Measurements from ENCODE around the gene TNFRSF8. TPM values are rescaled to one million over a fixed set of nuclear protein-coding genes. Genes with fewer than 3 reads are reported as not detected.

The TNFRSF8 gene
- polyA plus RNA-seq, 1 donor (not counting 4 experiments of a cell fraction or from before 2014, with no cell fraction given), result 0.03 TPM

GRCh38 chr1:12057382-12057781, 5.7 kb upstream of the TNFRSF8 start:
- Histone ChIP-seq H3K9ac (ENCODE audit: control insufficient read depth, extremely low read depth, insufficient read depth, low read length) (no peak overlapping the region), H3K27me3 (ENCODE audit: control insufficient read depth, extremely low read depth, insufficient read depth, low read length) (peaks cover 12% of the 10 kb centered on the region), H3K9me1 (ENCODE audit: control insufficient read depth, extremely low read depth, insufficient read depth, low read length) (peaks cover under 1% of the 10 kb centered on the region), H3K79me2 (ENCODE audit: control insufficient read depth, insufficient read depth, low read length) (no peaks in the 10 kb centered on the region), H3K4me2 (ENCODE audit: control insufficient read depth, extremely low read depth, insufficient read depth, low read depth, low read length) (no peak overlapping the region), H3K27ac (ENCODE audit: control insufficient read depth, insufficient read depth, low read length) (no peak overlapping the region), H3K9me3 (ENCODE audit: control insufficient read depth, low read depth, low read length) (no peaks in the 10 kb centered on the region), H2AFZ (ENCODE audit: control insufficient read depth, low read length) (no peak overlapping the region), H3K4me1 (ENCODE audit: control insufficient read depth, extremely low read depth, insufficient read depth, low read length) (peaks cover 15% of the 10 kb centered on the region), H3K4me3 (ENCODE audit: control insufficient read depth in 2 of 3, extremely low read depth in 1 of 3, insufficient read depth in 2 of 3, low read depth in 1 of 3, low read length in 3 of 3) (no peak overlapping the region), H3K36me3 (ENCODE audit: control insufficient read depth in 2 of 2, extremely low read depth in 1 of 2, insufficient read depth in 2 of 2, low read length in 2 of 2) (no peaks in the 10 kb centered on the region), H4K20me1 (ENCODE audit: control insufficient read depth, extremely low read depth, insufficient read depth, low read length) (no peaks in the 10 kb centered on the region)
- TF ChIP-seq CTCF (optimal IDR thresholded peaks at IDR 0.05 in 1 of 3, IDR thresholded peaks at IDR 0.05 in 1 of 3, conservative IDR thresholded peaks at IDR 0.05 in 1 of 3; ENCODE audit: extremely low read depth in 1 of 3, insufficient read depth in 2 of 3, low read length in 3 of 3), result no peak
- TF ChIP-seq EZH2 (IDR thresholded peaks at IDR 0.05; ENCODE audit: low read length), result no peak
- dilution Hi-C loops (cut with MboI; ENCODE audit: extremely low pct_ligation_motif_present, low sequenced_read_pairs), result no loop called here
- DNase-seq (ENCODE audit: low read depth, low spot score), result no peak
- FAIRE-seq, result no peak

GRCh38 chr1:12057940-12058687, 5.0 kb upstream of the TNFRSF8 start:
- FAIRE-seq (no peak), DNase-seq (ENCODE audit: low read depth, low spot score) (no peak)

More at GRCh38 chr1:12057940-12058687, 5.0 kb upstream of the TNFRSF8 start:
- Histone ChIP-seq H3K27ac (ENCODE audit: control insufficient read depth, insufficient read depth, low read length) (no peak overlapping the region), H3K79me2 (ENCODE audit: control insufficient read depth, insufficient read depth, low read length) (no peaks in the 10 kb centered on the region), H3K4me2 (ENCODE audit: control insufficient read depth, extremely low read depth, insufficient read depth, low read depth, low read length) (no peak overlapping the region), H2AFZ (ENCODE audit: control insufficient read depth, low read length) (no peak overlapping the region), H3K4me1 (ENCODE audit: control insufficient read depth, extremely low read depth, insufficient read depth, low read length) (peaks cover 16% of the 10 kb centered on the region), H4K20me1 (ENCODE audit: control insufficient read depth, extremely low read depth, insufficient read depth, low read length) (no peaks in the 10 kb centered on the region), H3K36me3 (ENCODE audit: control insufficient read depth in 2 of 2, extremely low read depth in 1 of 2, insufficient read depth in 2 of 2, low read length in 2 of 2) (no peaks in the 10 kb centered on the region), H3K9me1 (ENCODE audit: control insufficient read depth, extremely low read depth, insufficient read depth, low read length) (no peaks in the 10 kb centered on the region), H3K9ac (ENCODE audit: control insufficient read depth, extremely low read depth, insufficient read depth, low read length) (no peak overlapping the region), H3K27me3 (ENCODE audit: control insufficient read depth, extremely low read depth, insufficient read depth, low read length) (peaks cover 18% of the 10 kb centered on the region), H3K9me3 (ENCODE audit: control insufficient read depth, low read depth, low read length) (no peaks in the 10 kb centered on the region), H3K4me3 (ENCODE audit: control insufficient read depth in 2 of 3, extremely low read depth in 1 of 3, insufficient read depth in 2 of 3, low read depth in 1 of 3, low read length in 3 of 3) (no peak overlapping the region)
- dilution Hi-C loops (cut with MboI; ENCODE audit: extremely low pct_ligation_motif_present, low sequenced_read_pairs), result no loop called here
- TF ChIP-seq EZH2 (IDR thresholded peaks at IDR 0.05; ENCODE audit: low read length) (no peak), CTCF (optimal IDR thresholded peaks at IDR 0.05 in 1 of 3, IDR thresholded peaks at IDR 0.05 in 1 of 3, conservative IDR thresholded peaks at IDR 0.05 in 1 of 3; ENCODE audit: extremely low read depth in 1 of 3, insufficient read depth in 2 of 3, low read length in 3 of 3) (no peak)

Data from keratinocyte (primary cell).